ENCODE results near the gene CD37. TPM values are rescaled to one million over a fixed set of nuclear protein-coding genes. Genes with fewer than 3 reads are reported as not detected.

Gene CD37
- total RNA-seq, 1 donor from 2014 or later, result not detected

DNA sequence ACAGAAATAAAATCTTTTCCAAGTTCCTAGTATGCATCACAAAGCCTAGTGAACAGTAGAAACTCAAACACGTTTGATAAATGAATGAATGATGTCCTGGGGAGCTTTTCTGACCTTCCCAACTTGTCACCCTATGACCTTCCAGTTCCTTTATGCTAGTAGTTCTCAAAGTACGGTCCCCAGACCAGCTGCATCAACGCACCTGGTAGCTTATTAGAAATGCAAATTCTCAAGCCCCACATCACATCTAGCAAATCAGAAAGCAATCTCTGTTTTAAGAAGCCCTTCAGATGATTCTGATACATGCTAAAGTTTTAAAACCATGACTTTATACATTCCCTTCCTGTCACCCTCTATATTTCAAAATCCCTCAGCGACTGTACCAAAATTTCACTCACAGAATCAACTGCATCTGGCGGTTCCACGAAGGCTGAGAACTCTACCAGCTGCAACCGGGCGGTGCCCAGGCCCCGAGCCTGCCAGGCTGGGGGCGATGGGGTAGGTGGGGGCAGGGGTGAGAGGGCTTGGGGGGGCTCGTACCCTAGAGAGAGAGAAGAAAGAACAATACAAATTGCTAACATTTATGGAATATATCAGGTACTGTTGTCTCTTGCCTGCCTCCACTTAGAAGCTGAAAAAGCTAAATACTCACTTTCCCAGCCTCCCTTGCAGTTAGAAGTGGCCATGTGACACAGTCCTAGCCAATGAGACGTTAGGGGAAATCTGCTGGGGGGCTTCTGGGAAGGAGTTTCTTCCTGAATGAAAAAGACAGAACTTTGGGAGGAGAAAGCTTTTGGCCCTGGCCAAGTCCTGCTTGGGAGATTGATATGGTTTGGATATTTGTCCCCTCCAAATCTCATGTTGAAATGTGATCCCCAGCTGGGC is 13.3 kb downstream of the CD37 start:
- DNase-seq (ENCODE audit: low read depth), result no peak
- Histone ChIP-seq H3K4me3 (ENCODE audit: low read depth, low read length) (no peak overlapping the region), H3K36me3 (ENCODE audit: control insufficient read depth, insufficient read depth, low read length) (peaks cover 9% of the 10 kb centered on the region), H3K27me3 (ENCODE audit: control insufficient read depth, insufficient read depth, low read length) (no peaks in the 10 kb centered on the region)
- FAIRE-seq, result no peak
- TF ChIP-seq, protein P1, sequence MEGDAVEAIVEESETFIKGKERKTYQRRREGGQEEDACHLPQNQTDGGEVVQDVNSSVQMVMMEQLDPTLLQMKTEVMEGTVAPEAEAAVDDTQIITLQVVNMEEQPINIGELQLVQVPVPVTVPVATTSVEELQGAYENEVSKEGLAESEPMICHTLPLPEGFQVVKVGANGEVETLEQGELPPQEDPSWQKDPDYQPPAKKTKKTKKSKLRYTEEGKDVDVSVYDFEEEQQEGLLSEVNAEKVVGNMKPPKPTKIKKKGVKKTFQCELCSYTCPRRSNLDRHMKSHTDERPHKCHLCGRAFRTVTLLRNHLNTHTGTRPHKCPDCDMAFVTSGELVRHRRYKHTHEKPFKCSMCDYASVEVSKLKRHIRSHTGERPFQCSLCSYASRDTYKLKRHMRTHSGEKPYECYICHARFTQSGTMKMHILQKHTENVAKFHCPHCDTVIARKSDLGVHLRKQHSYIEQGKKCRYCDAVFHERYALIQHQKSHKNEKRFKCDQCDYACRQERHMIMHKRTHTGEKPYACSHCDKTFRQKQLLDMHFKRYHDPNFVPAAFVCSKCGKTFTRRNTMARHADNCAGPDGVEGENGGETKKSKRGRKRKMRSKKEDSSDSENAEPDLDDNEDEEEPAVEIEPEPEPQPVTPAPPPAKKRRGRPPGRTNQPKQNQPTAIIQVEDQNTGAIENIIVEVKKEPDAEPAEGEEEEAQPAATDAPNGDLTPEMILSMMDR (IDR thresholded peaks at IDR 0.05; ENCODE audit: insufficient read depth, low read length, severe bottlenecking), result no peak

DNA sequence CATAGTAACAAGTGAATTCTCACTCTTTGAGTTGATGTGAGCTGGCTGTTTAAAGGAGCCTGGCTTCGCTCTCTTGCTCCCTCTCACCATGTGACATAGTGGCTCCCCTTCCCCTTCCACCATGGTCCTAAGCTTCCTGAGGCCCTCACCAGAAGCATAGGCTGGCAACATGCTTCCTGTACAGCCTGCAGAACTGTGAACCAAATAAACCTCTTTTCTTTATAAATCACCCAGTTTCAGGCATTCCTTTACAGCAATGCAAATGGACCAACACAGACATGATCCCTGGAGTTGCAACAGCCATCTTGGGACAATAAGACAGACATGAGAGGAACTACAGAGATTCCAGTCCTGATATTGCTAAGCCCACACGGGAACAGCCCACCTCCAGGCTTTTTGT is 14.4 kb downstream of the CD37 start:
- TF ChIP-seq, protein P1 (IDR thresholded peaks at IDR 0.05; ENCODE audit: insufficient read depth, low read length, severe bottlenecking), result no peak
- Histone ChIP-seq H3K27me3 (ENCODE audit: control insufficient read depth, insufficient read depth, low read length) (no peaks in the 10 kb centered on the region), H3K4me3 (ENCODE audit: low read depth, low read length) (no peak overlapping the region), H3K36me3 (ENCODE audit: control insufficient read depth, insufficient read depth, low read length) (peaks cover 8% of the 10 kb centered on the region)
- no peak for DNase-seq (ENCODE audit: low read depth)
- no peak for FAIRE-seq

DNA sequence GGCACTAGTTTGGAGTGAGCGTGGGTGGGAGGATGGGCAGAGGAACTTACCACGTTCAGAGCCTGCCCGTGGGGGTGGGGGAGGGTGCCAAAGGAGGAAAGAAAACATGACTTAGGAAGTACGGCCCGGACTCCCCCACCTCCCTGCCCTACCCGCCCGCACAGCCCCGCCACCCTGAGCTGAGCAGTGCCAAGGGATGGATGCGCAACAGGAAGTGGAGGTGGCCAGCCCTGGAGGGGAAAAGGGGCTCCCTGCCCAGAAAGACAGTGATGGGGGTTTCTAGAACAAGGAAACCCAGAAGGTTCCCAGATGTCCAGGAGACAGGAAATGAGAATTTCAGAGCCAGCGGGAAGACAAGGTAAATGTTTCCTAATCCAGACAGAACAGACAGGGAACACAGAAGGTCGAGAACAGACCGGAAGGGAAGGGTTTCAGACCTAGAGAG is 20.7 kb downstream of the CD37 start:
- DNase-seq (ENCODE audit: low read depth) (no peak), FAIRE-seq (no peak)
- Histone ChIP-seq H3K4me3 (ENCODE audit: low read depth, low read length) (no peak overlapping the region), H3K27me3 (ENCODE audit: control insufficient read depth, insufficient read depth, low read length) (no peaks in the 10 kb centered on the region), H3K36me3 (ENCODE audit: control insufficient read depth, insufficient read depth, low read length) (peaks cover 11% of the 10 kb centered on the region)
- TF ChIP-seq, protein P1 (IDR thresholded peaks at IDR 0.05; ENCODE audit: insufficient read depth, low read length, severe bottlenecking), result no peak

DNA sequence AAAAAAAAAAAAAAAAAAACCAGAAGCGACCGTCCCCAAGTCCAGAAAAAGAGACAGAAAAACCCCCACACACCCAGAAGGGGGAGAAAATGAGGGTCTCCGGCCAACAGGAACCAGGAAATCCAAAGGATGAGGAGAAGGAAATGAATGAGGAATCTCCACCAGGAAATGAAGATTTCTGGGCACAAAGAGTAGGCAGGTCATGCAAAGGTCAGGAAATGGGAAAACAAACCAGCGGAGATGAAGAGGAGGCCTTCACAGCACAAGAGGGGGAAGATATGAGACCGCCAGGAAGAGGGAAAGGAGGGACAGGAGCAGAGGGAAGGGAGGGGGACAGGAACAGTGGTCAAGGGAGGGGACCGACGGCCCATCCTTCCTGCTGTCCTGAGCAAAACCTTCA is 21.2 kb downstream of the CD37 start:
- DNase-seq (ENCODE audit: low read depth) (no peak), FAIRE-seq (no peak)
- Histone ChIP-seq H3K27me3 (ENCODE audit: control insufficient read depth, insufficient read depth, low read length) (no peaks in the 10 kb centered on the region), H3K36me3 (ENCODE audit: control insufficient read depth, insufficient read depth, low read length) (peaks cover 9% of the 10 kb centered on the region), H3K4me3 (ENCODE audit: low read depth, low read length) (no peak overlapping the region)
- TF ChIP-seq, protein P1 (IDR thresholded peaks at IDR 0.05; ENCODE audit: insufficient read depth, low read length, severe bottlenecking), result no peak

DNA sequence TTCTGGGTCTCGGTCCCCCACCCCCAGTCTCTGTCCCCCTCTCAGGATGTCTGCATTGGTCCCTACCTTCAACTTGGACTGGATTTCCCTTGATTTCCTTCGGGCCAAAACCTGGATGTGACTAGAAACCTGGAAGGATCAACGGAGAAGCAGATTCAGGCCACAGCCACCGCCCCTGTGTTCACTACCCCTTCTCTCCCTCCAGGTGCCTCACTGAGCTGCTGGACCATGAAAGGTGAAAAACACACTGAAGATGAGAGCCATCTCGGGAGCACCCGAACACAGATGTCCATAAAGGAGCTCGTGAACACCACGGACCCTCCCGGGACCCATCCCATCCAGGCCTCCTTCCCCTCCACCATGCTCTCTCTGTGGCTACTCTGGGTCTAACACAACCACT is 22.0 kb downstream of the CD37 start:
- Histone ChIP-seq H3K27me3 (ENCODE audit: control insufficient read depth, insufficient read depth, low read length) (no peaks in the 10 kb centered on the region), H3K4me3 (ENCODE audit: low read depth, low read length) (no peak overlapping the region), H3K36me3 (ENCODE audit: control insufficient read depth, insufficient read depth, low read length) (peaks cover 6% of the 10 kb centered on the region)
- DNase-seq (ENCODE audit: low read depth), result no peak
- TF ChIP-seq, protein P1 (IDR thresholded peaks at IDR 0.05; ENCODE audit: insufficient read depth, low read length, severe bottlenecking), result no peak
- no peak for FAIRE-seq

All from bronchial epithelial cell (primary cell).